Measurements from ENCODE around the gene PLD1. TPM values are rescaled to one million over a fixed set of nuclear protein-coding genes. Genes with fewer than 3 reads are reported as not detected.
"Not testable (repeated sequence)": the region's sequence is repeated elsewhere in the genome, so short reads cannot be mapped to it uniquely, and the experiment has no call there.

PLD1 gene, protein sequence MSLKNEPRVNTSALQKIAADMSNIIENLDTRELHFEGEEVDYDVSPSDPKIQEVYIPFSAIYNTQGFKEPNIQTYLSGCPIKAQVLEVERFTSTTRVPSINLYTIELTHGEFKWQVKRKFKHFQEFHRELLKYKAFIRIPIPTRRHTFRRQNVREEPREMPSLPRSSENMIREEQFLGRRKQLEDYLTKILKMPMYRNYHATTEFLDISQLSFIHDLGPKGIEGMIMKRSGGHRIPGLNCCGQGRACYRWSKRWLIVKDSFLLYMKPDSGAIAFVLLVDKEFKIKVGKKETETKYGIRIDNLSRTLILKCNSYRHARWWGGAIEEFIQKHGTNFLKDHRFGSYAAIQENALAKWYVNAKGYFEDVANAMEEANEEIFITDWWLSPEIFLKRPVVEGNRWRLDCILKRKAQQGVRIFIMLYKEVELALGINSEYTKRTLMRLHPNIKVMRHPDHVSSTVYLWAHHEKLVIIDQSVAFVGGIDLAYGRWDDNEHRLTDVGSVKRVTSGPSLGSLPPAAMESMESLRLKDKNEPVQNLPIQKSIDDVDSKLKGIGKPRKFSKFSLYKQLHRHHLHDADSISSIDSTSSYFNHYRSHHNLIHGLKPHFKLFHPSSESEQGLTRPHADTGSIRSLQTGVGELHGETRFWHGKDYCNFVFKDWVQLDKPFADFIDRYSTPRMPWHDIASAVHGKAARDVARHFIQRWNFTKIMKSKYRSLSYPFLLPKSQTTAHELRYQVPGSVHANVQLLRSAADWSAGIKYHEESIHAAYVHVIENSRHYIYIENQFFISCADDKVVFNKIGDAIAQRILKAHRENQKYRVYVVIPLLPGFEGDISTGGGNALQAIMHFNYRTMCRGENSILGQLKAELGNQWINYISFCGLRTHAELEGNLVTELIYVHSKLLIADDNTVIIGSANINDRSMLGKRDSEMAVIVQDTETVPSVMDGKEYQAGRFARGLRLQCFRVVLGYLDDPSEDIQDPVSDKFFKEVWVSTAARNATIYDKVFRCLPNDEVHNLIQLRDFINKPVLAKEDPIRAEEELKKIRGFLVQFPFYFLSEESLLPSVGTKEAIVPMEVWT
- total RNA-seq = 1 to 10 TPM; 1.8 to 3.9 (median 3.2) TPM
- 3.1 TPM for total RNA-seq (2013)
- 0.42 to 16.0 (median 2.5) reads per million in 29 experiments for total RNA-seq

DNA sequence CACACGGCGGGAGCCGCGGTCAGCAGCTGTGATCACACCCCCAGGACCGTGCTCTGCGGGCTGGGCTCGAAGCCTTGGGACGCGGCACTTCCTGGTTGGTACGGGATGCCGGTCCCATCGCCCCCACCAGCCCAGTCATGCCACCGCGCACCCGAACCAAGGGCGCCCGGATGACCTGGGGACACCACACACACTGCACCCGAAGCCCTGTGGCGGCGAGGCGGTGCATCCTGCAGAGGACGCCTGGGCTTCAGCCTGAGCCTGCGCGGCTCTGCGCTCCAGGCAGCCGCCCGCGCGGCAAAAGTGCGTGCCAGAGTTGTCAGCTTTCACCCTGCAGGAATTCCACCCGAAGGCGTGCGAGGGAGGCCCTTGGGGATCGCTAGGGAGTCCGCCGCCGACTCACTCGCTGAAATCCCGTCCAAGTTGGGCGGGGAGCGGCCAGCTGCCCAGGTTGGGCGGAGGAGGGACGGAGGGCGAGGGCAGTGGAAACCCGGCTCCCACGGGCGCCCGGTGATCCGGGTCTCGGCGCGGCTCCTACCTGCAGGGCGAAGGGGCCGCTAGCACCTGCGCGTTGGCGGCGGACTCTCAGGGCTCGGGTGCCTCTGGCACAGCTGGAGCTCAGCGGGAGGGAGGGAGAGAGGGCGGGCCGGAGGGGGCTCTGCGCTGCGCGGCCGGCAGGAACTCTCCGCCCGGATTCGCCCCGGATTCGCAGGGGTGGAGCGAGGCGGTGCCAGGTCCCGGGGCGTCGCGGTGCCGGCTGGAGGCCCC is at the start of gene PLD1:
Gene PLD1, minus strand, starts transcription at position 623 of the 768 bp plus-strand sequence. CDS start 72,432 bp downstream, outside the sequence.
- H3K27me3 ChIP-seq (replicated peaks in 1 of 2; ENCODE audit: control insufficient read depth in 2 of 2, extremely low read depth in 1 of 2, insufficient read depth in 2 of 2, low read length in 1 of 2) = peaks cover 0 to 14% of the 10 kb centered on the region in 2 experiments
- ChIA-PET CTCF (interaction anchor here in 1 of 2 donors (0.6 to 1.5 kb wide), 2 partner anchors 24 to 193 kb away, joined by 3 read pairs; no protein-coding TSS in a partner anchor), POLR2A (interaction anchor here in 1 of 2 donors (0.6 kb wide), 1 partner anchor 782 kb away, joined by 3 read pairs; no protein-coding TSS in a partner anchor)
- Mint-ChIP-seq H3K4me1 (peaks cover 10 to 22% (median 19%) of the 10 kb centered on the region in 3 donors), H3K4me3 (peak within 1 kb of the TSS; percentile 80 to 84 (median 82)), H3K27me3 (peaks cover 28 to 39% of the 10 kb centered on the region in 2 donors), H3K9me3 (no peaks in the 10 kb centered on the region), H3K36me3 (no peaks in the 10 kb centered on the region), H3K27ac (peak within 1 kb of the TSS; percentile 30 to 77)
- ATAC-seq (replicated peaks in 1 of 4) = peak; percentile 81 to 89 (median 88)
- peaks cover 0 to 15% of the 10 kb centered on the region in 2 experiments for H3K4me1 ChIP-seq (ENCODE audit: control insufficient read depth in 1 of 2, extremely low read depth in 1 of 2, insufficient read depth in 2 of 2, low read length in 2 of 2)
- no peaks in the 10 kb centered on the region for H3K36me3 ChIP-seq (ENCODE audit: control insufficient read depth in 2 of 2, extremely low read depth in 1 of 2, insufficient read depth in 1 of 2, low read length in 1 of 2)
- H3K9me3 ChIP-seq = no peaks in the 10 kb centered on the region
- H3K4me3 ChIP-seq (ENCODE audit: control insufficient read depth in 1 of 2, extremely low read depth in 1 of 2, low read length in 1 of 2) = peak within 1 kb of the TSS; percentile 62 to 85
- peak; percentile 10 to 53 (median 36) for DNase-seq
- no peak within 1 kb of the TSS for H3K27ac ChIP-seq (ENCODE audit: low read length)
- WGBS (ENCODE audit: insufficient coverage) = under 1% methylated on average over 78 of the region's 78 CpGs

DNA sequence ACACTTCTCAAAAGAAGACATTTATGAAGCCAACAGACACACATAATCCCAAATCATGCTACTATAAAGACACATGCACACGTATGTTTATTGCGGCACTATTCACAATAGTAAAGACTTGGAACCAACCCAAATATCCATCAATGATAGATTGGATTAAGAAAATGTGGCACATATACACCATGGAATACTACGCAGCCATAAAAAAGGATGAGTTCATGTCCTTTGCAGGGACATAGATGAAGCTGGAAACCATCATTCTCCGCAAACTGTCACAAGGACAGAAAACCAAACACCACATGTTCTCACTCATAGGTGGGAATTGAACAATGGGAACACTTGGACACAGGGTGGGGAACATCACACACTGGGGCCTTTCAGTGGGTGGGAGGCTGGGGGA is 48.5 kb upstream of the PLD1 start:
- not testable (repeated sequence) for H3K27ac Mint-ChIP-seq

DNA sequence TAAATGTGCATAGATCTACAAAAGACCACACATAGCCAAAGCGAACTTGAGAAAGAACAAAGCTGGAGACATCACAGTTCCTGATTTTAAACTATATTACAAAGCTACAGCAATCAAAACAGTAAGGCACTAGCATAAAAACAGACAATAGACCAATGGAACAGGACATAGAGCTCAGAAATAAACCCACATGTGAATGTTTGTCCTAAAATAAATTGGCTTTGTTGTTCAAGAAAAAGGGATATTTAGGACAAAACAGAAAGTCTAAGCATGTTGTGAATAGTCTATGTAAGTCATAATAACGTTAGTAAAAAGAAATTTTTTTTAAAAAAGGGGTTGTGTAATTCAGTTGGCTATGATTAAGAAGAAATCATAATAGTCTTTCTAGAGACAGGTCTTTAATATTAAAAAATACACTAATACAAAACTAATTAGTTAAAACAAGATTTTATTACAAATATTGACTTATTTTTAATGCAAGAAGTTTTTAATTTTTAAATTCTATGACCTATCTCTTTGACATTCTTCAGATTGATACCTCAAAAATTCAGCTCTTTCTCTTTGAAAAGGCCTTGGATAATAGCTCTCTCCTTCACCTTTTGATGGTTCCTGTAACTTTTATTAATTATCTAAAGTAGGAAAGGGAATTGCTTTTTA is 44.5 kb upstream of the PLD1 start:
- H3K9me3 ChIP-seq = no peaks in the 10 kb centered on the region
- Mint-ChIP-seq H3K36me3 (no peaks in the 10 kb centered on the region), H3K27ac (no peak overlapping the region), H3K27me3 (peaks cover 12 to 17% of the 10 kb centered on the region in 2 donors), H3K4me3 (no peak overlapping the region), H3K4me1 (no peaks in the 10 kb centered on the region), H3K9me3 (peaks cover 0 to 20% (median 3%) of the 10 kb centered on the region in 3 donors)
- H3K4me3 ChIP-seq (ENCODE audit: control insufficient read depth in 1 of 2, extremely low read depth in 1 of 2, low read length in 1 of 2) = no peak overlapping the region
- no peak overlapping the region for H3K27ac ChIP-seq (ENCODE audit: low read length)
- ATAC-seq (replicated peaks in 1 of 4) (no peak), DNase-seq (no peak)
- no peaks in the 10 kb centered on the region for H3K36me3 ChIP-seq (ENCODE audit: control insufficient read depth in 2 of 2, extremely low read depth in 1 of 2, insufficient read depth in 1 of 2, low read length in 1 of 2)
- H3K4me1 ChIP-seq (ENCODE audit: control insufficient read depth in 1 of 2, extremely low read depth in 1 of 2, insufficient read depth in 2 of 2, low read length in 2 of 2) = no peaks in the 10 kb centered on the region
- 80% methylated on average over 1 of the region's 2 CpGs for WGBS (ENCODE audit: insufficient coverage)
- ChIA-PET POLR2A (interaction anchor here in 1 of 2 donors (0.5 kb wide), 1 partner anchor 67 kb away, joined by 4 read pairs; no protein-coding TSS in a partner anchor), CTCF (no interaction called here)
- no peaks in the 10 kb centered on the region for H3K27me3 ChIP-seq (replicated peaks in 1 of 2; ENCODE audit: control insufficient read depth in 2 of 2, extremely low read depth in 1 of 2, insufficient read depth in 2 of 2, low read length in 1 of 2)

More for the DNA sequence above, 48.5 kb upstream of the PLD1 start:
- no CpG with 5 or more reads among the region's 4 CpGs for WGBS (ENCODE audit: insufficient coverage)
- H3K27me3 ChIP-seq (replicated peaks in 1 of 2; ENCODE audit: control insufficient read depth in 2 of 2, extremely low read depth in 1 of 2, insufficient read depth in 2 of 2, low read length in 1 of 2); POLR2A ChIA-PET; H3K36me3 ChIP-seq (ENCODE audit: control insufficient read depth in 2 of 2, extremely low read depth in 1 of 2, insufficient read depth in 1 of 2, low read length in 1 of 2); H3K27ac ChIP-seq (ENCODE audit: low read length); H3K9me3 ChIP-seq; H3K36me3 Mint-ChIP-seq; DNase-seq; H3K4me3 Mint-ChIP-seq; H3K4me1 Mint-ChIP-seq; H3K4me3 ChIP-seq (ENCODE audit: control insufficient read depth in 1 of 2, extremely low read depth in 1 of 2, low read length in 1 of 2); ATAC-seq (replicated peaks in 1 of 4); H3K4me1 ChIP-seq (ENCODE audit: control insufficient read depth in 1 of 2, extremely low read depth in 1 of 2, insufficient read depth in 2 of 2, low read length in 2 of 2): not testable (repeated sequence)
- Mint-ChIP-seq H3K9me3 (peaks cover 0 to 20% (median 3%) of the 10 kb centered on the region in 3 donors), H3K27me3 (peaks cover 3 to 12% of the 10 kb centered on the region in 2 donors)
- CTCF ChIA-PET = interaction anchor here in 1 of 2 donors (0.6 kb wide), 1 partner anchor 26 kb away, joined by 3 read pairs; no protein-coding TSS in a partner anchor

DNA sequence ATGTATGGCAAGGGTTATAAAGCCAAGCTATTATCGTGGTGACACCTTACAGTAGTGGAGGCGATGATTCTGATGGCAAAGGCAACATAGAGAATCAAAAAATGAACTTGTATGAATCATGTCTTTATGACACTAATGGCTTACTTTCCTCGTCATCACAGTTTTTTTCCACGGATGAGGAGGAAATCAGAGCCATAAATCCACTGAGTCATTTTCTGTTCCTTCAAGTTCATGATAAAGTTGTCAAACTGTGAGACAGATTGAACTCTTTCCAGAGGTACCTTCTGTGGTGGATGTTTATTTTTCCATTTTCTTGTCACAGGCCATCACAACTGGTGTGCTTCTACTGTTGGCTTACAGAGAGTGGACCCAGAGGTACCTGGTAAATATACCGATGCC is 41.4 kb upstream of the PLD1 start:
- WGBS (ENCODE audit: insufficient coverage) = 0% methylated on average over 1 of the region's 5 CpGs
- H3K27me3 Mint-ChIP-seq = peaks cover 11 to 16% of the 10 kb centered on the region in 2 donors
- no peak overlapping the region for H3K27ac ChIP-seq (ENCODE audit: low read length)

DNA sequence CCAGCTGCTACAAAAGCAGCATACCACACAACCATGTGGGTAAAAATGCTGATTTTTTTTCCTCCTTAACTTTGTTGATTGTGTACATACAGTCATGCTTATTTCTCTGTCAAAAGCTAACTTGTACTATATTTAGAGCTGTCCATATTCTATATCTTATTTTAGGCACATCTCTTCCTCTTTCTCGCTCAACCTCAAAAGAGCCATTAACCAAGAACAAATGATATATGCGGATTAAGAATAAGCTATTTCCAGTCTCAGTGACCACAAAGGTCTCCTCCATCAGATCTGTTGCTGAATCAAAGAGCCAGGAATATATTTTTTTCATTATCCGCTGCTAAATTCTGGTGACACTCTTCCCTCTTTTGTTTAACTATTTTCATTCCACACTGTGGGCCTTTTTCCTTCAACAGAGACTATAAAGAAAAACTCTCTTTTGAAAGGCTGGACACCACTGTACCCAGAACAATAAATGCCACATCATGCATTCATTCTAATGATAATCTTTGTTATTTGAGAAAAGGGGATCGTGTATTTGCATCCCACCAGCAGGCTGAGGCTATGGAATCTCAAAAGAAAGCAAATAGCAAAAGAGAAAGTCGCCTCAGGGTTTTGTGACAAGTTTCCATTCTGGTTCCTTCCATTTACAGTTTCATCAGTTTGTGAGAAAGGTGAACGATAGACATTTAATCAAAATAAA is 40.8 kb upstream of the PLD1 start:
- Mint-ChIP-seq H3K27me3 (peaks cover 11 to 16% of the 10 kb centered on the region in 2 donors), H3K4me3 (no peak overlapping the region), H3K4me1 (peaks cover 5 to 6% (median 6%) of the 10 kb centered on the region in 3 donors), H3K9me3 (peaks cover 0 to 10% (median 0%) of the 10 kb centered on the region in 3 donors), H3K36me3 (no peaks in the 10 kb centered on the region), H3K27ac (no peak overlapping the region)
- DNase-seq (no peak), ATAC-seq (replicated peaks in 1 of 4) (no peak)
- Histone ChIP-seq H3K9me3 (no peaks in the 10 kb centered on the region), H3K27me3 (replicated peaks in 1 of 2; ENCODE audit: control insufficient read depth in 2 of 2, extremely low read depth in 1 of 2, insufficient read depth in 2 of 2, low read length in 1 of 2) (no peaks in the 10 kb centered on the region), H3K4me1 (ENCODE audit: control insufficient read depth in 1 of 2, extremely low read depth in 1 of 2, insufficient read depth in 2 of 2, low read length in 2 of 2) (no peaks in the 10 kb centered on the region), H3K27ac (ENCODE audit: low read length) (no peak overlapping the region), H3K4me3 (ENCODE audit: control insufficient read depth in 1 of 2, extremely low read depth in 1 of 2, low read length in 1 of 2) (no peak overlapping the region), H3K36me3 (ENCODE audit: control insufficient read depth in 2 of 2, extremely low read depth in 1 of 2, insufficient read depth in 1 of 2, low read length in 1 of 2) (no peaks in the 10 kb centered on the region)
- POLR2A ChIA-PET = no interaction called here
- WGBS (ENCODE audit: insufficient coverage) = 85% methylated on average over 2 of the region's 6 CpGs
- CTCF ChIA-PET = interaction anchor here in 1 of 2 donors (0.5 kb wide), 1 partner anchor 608 kb away, joined by 5 read pairs; no protein-coding TSS in a partner anchor

More for the DNA sequence above, 41.4 kb upstream of the PLD1 start:
- CTCF ChIA-PET = interaction anchor here in 1 of 2 donors (0.5 kb wide), 1 partner anchor 608 kb away, joined by 5 read pairs; no protein-coding TSS in a partner anchor
- Mint-ChIP-seq H3K27ac (no peak overlapping the region), H3K36me3 (no peaks in the 10 kb centered on the region), H3K9me3 (peaks cover 0 to 10% (median 0%) of the 10 kb centered on the region in 3 donors), H3K4me3 (no peak overlapping the region), H3K4me1 (peaks cover 3 to 4% (median 3%) of the 10 kb centered on the region in 3 donors)
- POLR2A ChIA-PET = no interaction called here
- Histone ChIP-seq H3K4me1 (ENCODE audit: control insufficient read depth in 1 of 2, extremely low read depth in 1 of 2, insufficient read depth in 2 of 2, low read length in 2 of 2) (no peaks in the 10 kb centered on the region), H3K27me3 (replicated peaks in 1 of 2; ENCODE audit: control insufficient read depth in 2 of 2, extremely low read depth in 1 of 2, insufficient read depth in 2 of 2, low read length in 1 of 2) (no peaks in the 10 kb centered on the region), H3K36me3 (ENCODE audit: control insufficient read depth in 2 of 2, extremely low read depth in 1 of 2, insufficient read depth in 1 of 2, low read length in 1 of 2) (no peaks in the 10 kb centered on the region), H3K9me3 (no peaks in the 10 kb centered on the region), H3K4me3 (ENCODE audit: control insufficient read depth in 1 of 2, extremely low read depth in 1 of 2, low read length in 1 of 2) (no peak overlapping the region)
- DNase-seq (no peak), ATAC-seq (replicated peaks in 1 of 4) (no peak)

Data from T-cell (primary cell).